NT2/D1 (cell line): Measurements from ENCODE around the gene ATP8B4.

Source experiments
- SUZ12 ChIP-seq: IDR thresholded peaks from 2 replicates; pipeline ENCODE4 v1.6.1; 2011; ENCODE audit not compliant: insufficient read length, insufficient read depth; ENCODE audit errors: extremely low read depth
- YY1 ChIP-seq: IDR thresholded peaks from 2 replicates; pipeline ENCODE4 v1.6.1; 2011; ENCODE audit not compliant: insufficient read length, insufficient read depth
- ZNF274 ChIP-seq: IDR thresholded peaks from 2 replicates; pipeline ENCODE4 v1.6.1; 2011; ENCODE audit warnings: mild to moderate bottlenecking, low read depth, low read length

DNA sequence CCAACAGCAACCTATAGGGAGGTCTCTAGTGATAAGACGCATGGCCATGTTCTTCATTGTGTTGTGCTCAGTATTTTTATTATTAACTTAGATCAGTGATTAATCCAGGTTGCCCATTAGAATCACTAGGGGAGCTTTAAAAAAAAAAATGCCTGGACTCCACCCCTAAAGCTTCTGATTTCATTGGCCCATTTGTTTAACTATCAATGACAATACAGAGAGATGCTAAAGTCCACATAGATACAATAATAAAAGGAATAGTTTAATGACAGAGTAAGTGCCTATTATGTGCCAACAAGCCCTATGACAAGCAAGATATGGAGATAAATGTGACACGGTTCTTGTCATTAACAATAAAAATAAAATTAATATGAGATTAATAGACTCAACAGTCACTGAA is 55.8 kb downstream of the ATP8B4 start:
- no peak for TF ChIP-seq YY1
- no peak for TF ChIP-seq ZNF274
- no peak for TF ChIP-seq SUZ12
